GM18867 (cell line): ENCODE data around the gene SAMD14.
A peak's percentile ranks its signal among the peaks of the same experiment; 100 is the strongest.

ENCODE experiments used
- ATAC-seq: cut with Tn5 transposase; IDR thresholded peaks from one replicate; pipeline ENCODE4 v1.9.1; 2021; ENCODE audit warnings: mild to moderate bottlenecking, moderate library complexity; ENCODE audit not compliant: unreplicated experiment

SAMD14 gene

DNA sequence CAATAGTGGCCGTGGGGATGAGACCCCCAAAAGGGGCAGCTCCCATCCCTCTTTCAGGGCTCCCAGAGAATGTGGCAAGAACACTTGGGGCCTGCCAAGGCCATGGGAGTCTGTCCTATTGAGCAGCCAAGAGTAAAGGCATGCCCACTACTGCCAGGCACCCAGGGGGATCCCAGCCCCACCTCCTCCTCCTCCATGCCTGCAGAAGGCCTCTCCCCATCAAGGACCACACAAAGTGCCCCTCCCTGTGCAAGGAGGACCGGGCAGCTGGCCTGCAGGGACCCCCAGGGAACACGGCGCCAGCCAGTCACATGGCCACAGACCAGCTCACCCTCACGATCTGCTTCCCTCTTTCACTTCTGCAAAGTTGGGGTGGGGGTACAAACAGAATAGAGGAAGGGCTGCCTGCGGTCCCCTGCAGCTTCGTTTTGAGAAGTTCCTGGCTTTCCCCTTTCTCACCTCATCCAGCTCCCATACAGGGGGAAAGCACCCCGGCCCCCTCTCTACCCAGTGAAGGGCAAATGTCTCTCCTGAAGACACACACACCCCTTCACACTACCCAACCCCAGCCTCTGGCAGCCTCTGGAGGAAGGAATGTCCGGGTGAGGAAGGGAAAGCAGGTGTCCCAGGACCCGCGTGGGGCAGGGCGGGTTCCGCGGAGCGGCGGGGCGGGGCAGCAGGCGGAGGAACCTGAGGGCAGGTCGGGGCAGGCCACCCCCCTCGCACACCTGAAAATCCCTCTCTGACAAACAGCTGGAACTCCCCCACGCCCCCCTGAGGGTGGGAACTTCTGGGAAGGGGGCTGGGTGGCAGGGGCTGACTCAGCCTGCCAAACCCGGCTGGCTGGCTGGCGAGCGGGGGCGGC lies 18.5 kb upstream of the SAMD14 start:
- ATAC-seq, result peak; percentile 32

DNA sequence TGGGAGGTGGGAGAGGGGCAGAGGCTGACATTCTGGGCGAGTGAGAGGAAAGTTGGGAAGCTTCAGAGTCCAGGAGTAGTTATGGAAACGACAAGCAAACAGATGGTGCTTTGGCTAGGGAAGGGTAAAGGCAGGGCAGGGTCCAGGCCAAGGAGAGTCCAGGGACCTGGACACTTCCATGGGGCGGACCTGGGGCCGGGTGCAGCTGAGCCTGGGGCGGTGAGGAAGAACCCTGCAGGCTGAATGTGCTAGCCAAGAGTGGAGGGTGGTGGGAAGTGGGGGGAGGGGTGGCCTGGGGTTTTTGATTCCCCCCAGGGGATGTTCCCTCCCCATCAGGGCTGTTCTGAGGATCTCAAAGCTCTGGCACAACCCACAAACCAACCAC lies 17.9 kb upstream of the SAMD14 start:
- ATAC-seq, result no peak

DNA sequence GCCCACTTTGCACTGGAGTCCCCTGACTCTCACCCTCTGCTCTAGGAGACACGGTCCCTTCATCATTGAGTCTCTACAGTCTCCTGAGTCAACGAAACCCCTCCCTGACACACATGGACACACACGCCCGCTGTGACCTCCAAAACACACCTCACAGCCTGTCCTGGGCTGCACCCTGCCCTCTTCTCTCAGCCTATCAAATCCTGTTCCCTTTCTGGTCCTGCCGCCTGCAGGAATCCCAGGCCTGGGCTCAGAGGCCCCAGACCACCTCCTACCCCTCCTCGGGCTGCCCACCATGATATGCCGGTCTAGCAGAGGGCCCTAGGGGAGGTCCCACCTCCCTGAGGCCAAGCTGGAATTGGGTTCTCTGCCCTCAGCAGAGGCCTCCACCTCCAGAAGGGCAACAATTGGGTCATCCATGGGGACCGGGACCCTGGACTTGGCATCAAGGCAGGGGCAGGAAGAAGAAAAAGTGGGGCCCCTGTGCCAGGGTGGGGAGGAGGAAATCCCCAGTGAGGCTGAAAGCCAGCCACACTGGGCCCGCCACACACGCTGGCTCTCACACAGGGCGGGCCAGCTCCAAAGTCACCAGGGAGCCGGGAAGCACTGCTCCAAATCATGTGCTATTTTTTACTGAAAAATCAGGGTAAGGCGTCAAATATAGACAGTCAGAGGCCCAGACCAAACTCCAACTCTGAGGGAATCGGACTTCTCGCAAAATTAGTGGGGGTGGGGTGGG lies 17.1 kb upstream of the SAMD14 start:
- ATAC-seq, result no peak

DNA sequence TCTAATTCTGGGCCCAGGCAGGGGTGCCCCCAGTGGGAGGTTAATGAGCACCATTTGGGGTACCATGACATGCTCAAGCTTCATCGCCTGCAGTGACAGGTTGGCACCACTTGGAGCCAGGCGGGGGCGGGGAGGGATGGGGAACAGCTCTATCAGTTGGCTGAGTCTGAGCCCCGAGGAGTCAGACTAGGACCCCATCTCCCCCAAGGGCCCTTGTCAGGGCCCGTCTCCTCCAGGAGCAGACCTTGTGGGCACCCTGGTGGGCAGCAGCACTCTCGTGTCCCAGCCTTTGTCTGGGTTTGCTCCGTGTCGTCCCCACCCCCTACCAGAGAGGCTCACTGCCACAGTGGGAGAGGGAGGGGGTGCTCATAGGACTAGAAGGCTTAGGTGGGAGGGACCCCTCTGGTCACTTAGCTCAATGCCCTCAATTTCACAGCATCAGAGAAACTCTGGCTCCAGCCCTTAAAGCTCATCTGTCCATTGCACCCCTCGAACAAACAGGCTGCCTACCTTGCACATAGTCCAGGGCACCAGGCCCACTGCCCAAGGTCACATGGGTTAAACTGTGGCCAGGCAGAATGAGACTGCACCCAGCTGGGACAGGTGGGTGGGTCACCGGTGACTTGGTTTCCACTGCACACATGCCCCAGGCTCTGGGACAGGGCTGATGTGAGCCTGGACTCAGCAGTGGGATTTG lies 16.4 kb upstream of the SAMD14 start:
- no peak for ATAC-seq

DNA sequence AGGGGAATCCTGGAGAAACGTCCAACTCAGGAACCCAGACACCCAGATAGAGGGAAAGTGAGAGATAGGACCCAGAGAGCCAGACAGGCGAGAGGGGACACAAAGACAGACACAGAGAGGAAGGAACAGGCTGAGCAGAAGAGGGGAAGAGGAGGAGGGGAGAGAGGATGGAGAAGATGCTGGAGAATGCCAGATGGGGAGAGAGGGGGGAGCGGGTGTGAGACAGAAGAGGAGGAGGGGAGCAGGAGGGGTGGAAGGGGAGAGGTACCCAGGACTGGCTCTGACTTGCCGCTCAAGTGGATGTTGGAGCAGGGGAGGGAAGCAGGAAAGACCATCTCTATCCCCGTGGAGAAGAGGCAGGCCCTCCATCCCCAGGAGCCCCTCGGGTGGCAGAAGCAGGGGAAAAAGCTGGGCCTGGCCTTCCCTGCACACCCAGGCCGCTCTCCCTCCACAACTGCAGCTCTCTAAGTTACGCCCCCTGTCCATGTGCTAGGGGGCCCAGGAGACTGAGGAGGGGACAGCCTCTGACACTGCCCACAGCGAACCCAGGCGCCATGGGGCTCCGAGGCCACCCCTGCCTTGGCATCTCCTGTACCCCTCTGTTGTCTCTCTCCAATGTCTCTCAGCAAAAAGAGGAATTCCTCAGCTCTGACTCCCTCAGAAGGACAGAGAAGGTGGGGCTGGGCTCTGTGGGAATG lies 15.7 kb upstream of the SAMD14 start:
- no peak for ATAC-seq

DNA sequence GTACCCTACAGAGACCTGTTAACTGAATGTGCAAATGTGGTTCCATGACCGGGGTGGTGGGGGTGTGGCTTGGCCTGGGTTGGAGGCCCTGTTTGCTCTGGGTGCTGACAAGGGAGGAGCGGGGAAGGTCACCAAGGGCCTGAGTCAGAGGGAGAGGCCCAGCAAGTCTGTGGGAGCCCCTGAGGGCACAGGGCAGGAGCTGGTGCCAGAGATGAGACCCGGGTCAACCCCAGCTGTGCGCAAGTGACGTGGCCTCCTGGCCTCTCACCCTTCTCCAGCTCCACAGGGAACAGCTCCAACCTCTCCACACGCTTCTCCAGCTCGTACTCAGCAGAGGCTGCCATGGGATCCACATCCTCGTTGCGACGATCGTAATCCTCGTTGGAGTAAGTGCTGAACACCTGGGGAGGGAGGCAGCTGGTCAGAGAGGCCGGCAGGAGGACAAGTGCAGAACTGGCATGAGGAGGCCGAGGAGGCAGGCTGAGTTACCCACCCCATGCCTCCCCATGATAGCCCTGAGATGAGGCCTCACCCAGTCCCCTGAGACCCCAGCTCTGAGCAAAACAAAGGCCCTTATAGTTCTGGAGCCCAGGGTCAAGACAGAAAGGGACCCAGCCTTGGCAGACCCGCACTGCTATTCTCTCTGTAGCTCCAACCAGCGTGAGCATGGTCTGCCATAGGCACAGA lies 15.0 kb upstream of the SAMD14 start:
- no peak for ATAC-seq

DNA sequence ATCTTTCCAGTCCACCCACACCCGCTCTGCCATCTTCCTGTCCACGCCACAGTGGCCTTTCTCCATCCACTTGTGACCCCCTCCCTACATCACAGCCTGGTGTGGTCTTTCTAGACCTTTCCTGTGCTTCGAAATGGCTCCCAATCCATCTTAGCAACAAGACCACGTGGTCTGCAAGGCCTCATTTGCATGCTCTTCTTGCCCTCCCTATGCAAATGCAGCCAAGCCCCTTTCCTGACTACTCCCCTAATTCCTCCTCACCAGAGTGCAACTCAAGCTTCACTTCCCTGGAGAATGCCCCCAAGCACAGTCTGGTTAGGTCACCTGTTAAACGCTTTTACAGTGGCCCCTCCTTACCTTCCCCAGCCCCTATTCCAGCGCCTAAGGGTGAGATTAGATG lies 14.4 kb upstream of the SAMD14 start:
- no peak for ATAC-seq

DNA sequence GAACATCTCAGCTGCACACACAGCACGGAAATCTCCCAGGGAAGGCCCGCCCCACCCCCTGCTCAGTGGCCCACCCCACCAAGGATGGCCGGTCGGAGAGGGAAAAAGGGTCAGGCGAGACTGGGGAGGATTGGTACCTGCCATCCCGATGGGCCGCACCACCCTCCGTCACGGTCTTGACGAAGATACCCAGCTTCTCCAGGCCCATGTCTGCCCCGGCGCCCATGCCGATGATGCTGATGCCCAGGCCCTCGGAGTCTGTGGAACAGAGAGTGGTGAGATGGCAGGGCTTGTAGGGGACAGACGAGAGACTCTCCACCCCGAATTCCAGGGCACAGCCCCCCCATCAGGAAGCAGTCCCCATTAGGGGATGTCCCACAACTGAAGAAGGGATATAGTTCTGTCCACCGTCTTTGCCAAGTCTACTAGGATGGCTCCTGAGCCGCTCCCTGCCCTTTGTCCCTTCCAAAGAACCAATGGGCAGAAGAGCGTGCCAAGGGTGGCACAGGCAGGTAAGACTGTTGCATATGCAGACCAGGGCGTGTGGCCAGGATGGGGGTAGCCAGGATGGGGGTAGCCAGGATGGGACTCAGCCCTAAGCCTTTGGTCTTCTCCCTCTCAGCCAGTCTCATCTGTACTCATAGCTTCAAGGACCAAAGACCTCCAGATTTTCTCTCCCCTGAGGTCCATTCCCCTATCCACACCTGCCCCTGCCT lies 13.7 kb upstream of the SAMD14 start:
- no peak for ATAC-seq

DNA sequence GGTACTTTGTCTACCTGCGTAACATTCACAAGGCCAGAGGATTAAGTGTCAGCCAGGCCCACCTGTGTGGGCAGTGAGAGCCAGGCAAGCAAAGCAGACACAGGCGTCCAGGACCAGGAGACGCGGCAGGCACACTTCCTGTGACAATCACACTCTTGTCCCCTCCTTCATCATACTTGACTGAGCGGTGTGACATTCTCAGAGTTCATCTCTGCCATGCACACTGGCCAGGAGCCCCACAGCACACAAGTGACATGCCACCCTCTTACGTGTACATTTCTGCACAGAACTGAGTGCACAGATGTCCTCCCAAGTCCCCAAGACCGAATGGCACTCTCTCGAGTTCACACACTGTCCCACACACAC lies 11.8 kb upstream of the SAMD14 start:
- ATAC-seq, result no peak

DNA sequence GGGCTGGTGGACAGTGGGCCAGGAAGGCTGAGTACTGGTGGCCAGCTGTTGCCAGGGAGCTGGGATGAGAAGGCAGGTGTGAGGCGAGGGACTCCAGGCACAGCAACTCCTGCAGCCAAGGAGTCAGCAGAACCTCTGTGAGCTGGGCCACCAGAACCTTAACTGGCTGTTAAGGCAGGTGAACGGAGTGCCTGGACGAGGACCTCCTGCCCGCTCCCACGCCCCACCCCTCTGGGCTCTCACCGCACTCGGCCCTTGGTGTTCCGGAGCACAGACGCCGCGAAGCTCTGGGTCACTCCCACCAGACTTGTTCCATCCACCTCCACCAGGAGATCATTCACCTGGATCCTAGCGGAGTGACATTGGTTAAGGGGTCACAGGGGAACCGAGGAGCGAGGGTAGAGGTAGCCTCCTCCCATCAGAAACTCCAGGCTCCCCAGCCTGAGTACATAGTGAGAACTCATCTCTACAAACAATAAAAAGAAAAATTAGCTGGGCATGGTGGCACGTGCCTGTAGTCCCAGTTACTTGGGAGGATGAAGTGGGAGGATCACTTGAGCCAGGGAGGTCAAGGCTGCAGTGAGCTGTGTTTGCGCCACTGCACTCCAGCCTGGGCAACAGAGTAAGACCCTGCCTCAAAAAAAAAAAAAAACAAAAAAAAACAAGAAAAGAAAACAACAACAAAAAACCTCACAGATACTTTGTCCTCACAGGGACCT lies 11.2 kb upstream of the SAMD14 start:
- ATAC-seq, result no peak

DNA sequence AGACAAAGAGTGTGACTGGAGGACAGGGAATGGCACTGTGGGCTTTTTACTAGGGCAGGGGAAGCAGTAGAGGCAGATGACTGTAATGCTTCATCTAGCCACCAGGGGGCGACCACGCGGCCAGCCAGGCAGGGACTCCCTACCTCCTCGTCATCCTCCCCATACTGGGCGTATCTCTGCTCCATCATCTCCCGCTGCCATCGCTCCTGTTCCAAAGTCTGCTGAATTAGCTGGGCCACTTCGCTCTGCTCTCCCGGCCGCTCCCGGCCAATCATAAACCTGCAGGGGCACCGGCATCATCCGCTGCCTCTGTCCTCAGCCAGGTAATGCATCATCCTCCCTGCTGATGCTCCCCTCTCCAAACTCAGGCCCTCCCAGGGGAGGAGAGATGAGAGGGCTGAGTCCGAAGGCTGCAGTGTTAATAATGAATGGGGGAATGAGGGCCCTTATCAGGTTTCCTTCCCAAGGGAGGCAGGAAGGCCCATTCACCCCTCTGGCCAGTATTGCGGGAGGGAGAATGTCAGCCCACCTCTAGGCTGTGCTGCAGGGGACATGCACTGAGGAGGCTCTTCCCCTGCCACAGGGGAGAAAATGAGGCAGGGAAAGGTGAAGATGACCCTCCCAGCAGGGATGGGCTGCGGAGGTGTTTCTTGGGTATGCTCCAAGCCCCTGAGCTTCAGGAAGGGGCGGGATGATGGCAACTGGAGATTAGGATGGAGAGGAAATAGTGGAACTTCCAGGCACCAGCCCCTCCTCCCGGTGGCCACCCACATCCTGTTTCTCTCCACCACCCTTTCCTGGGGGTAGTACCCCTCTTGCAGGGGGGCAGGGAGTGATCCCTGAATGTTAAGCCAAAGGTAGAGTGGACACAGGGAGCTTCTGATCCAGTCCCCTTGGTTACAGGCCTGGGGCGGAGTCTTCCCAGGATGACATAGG lies 10.3 kb upstream of the SAMD14 start:
- ATAC-seq, result peak; percentile 58

DNA sequence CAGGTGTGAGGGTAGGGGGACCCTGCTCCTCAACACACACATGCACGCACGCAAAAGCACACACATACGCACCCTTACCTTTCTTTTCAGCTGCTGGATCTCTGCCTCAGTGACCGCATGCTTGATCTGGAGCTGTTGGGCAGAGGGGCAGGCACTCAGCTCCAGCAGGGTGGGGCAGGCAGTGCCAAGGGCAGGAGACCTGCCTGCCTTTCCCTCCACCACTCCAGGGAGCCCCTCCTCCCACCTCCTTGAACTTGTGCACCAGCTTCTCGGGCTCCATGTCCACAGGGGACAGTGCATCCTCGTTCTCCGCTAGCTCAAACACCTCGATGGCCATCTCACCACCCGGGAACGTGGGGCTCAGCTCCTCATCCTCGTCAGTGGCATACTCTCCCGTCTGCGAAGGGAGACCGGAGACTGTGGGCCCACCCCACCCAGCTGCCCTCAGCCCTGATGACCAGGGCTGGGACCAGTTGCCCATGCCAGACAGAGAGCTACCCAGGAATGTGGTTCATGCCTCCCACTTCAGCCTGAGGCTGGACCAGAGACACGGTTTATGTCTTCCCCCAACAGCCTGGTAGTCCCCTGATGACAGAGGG lies 9.3 kb upstream of the SAMD14 start:
- no peak for ATAC-seq

DNA sequence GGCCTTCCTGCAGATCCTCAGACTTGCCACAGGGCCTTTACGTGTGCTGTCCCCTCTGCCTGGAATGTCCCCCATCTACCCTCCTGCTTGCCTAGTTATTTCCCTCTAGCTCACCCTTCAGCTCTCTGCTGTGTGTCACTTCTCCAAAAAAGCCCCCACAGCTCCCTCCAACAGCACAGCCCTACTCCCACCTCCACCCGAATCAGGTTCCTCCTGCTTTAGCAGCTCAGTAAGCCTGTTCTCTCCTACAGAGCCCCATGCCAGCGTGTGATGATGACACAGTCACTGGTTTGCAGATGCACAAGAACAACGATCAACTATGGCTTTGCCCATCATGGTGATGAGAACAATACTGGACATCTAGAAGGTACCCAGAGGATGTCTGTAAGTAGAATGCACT lies 7.1 kb upstream of the SAMD14 start:
- ATAC-seq, result no peak

DNA sequence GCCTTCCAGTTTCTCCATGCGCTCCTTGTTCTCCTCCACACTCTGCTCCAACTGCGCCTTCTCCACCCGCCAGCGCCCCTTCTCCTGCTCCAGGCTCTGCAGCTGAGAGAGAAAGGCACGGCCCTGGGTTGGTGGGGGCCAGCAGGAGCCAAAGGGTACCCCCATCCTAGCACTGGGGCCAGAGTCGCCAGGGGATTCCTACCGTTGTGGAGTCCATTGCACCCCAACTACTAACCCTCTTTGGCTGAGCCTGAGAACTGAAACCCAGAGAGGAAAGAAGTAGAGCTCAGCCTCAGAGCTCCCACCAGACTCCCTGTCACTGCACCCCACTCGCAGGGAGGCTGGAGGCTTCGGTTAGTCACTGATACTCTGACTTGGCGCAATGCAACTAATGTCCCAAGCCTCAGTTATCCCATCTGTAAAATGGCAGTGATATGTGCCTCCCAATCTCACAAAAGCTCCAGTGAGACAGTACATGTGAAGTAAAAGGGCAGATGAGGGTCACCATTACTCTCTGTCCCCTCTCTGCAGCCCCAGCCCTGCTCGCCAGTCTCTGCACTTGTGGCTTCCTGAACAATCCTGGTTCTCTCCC lies 6.2 kb upstream of the SAMD14 start:
- ATAC-seq, result no peak

DNA sequence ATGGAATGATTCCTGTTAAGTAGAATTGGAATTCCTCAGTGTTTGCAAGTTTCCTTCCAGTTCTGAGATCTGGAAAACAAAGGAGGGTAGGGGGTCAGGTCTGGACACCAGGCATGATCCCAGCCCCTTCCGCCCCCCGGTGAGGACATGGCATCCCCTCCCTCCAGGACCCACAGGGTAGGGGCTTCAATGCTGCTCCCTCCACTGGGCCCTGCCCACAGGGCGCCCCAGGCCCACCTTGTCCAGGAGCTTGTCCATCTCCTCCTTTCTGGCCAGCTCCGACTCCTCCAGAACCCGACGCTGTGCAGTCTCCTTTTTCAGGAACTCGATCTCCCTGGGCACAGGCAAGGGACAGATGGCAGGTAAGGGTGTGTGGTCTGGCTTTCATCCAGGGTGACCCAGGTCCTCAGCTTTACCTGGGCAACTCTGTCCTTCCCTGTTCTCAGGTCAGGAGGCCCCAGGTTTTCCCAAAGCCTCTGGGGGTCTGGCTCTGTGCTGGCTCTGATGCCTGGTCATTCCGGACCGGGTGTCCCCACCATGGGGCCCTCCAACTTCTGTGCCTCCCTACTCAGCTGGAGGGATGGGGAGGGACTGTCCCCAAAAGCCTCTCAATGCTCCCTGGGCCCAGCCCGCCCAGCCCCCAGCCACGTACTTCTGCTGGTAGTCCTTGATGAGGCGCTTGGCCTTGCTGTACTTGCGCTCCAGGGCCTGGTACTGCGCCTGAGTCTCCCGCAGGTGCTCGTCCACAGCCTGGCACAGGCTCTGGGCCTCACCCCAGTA lies 5.5 kb upstream of the SAMD14 start:
- ATAC-seq, result no peak

DNA sequence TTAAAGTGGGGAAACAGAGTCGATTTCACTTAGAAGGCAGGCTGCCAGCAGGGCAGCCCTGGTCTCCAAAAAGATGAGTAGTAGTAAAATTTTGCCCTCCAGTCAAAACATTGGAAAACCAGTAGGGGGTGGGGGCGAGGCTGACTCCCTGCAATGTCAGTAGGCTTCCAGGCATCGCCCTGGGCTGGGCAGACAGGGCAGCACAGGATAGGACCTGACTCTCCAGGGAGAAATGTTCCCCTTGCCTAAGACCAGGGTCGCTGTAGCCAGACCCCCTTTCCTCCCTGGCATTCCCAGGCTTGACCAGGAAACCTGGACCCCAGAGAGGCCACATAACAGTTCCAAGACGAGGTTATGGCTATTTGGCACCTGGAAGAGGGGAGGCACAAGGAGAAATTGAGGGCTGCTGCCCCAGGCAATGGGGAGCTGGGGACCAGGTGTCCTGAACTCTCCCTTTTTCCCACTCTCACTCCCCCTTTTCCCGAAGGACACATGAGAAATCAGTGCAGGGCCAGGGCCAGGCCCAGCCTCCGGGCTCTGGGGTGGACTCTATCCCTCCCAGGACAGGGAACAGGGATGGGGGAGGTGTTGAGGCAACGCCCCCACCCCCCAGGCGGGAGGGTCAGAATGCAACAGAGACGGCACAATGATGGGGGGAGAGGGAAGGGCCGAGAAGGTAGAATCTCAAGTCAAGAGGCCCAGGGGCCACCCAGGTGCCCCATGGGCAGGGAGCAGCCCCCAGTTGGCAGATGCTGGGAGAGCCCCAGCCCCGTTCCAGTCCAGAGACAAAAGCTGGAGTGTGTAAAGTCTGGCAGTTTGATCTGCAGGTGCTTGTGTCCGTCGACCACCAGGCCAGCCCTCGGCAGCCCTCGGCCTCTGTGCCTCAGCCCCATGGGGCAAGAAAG lies 4.5 kb upstream of the SAMD14 start:
- no peak for ATAC-seq
